SK-N-SH (cell line): ENCODE measurements around the gene BHMT. TPM values are rescaled to one million over a fixed set of nuclear protein-coding genes. Genes with fewer than 3 reads are reported as not detected.

Source experiments
- CTCF ChIA-PET: fragments of 300-600, 350-600 bp; formaldehyde crosslinking; extraction: SDS; loops from one replicate; lab custom pipeline; 2021; lab: Yijun Ruan, JAX
- POLR2A ChIA-PET: fragments of 350-600 bp; sonication (Branson Sonifier 250); formaldehyde crosslinking; extraction: SDS; loops from one replicate; lab custom pipeline; 2020; ENCODE audit warnings: antibody characterized with exemption, inconsistent platforms; lab: Yijun Ruan, JAX
- DNase-seq: peaks from one replicate; pipeline ENCODE4 v3.0.0; 2012
- H2AFZ ChIP-seq: fragments of 200-600 bp; sonication (generic); 2 replicates; pipeline ENCODE4 v1.8.1; 2016; ENCODE audit warnings: antibody characterized with exemption, mild to moderate bottlenecking, low read depth
- H3F3A ChIP-seq: fragments of 200-600 bp; sonication (generic); replicated peaks from 2 replicates; pipeline ENCODE3; 2016; ENCODE audit warnings: antibody characterized with exemption, mild to moderate bottlenecking; ENCODE audit not compliant: insufficient read depth
- H3K27ac ChIP-seq, 2 experiments: fragments of 200-500 bp in 1 of 2; fragments of 200-600 bp in 1 of 2; sonication (Bioruptor generic) in 1 of 2; sonication (generic), shearing (Covaris generic) in 1 of 2; 2 replicates each; pipeline versions ENCODE4 v1.5.1 to v1.6.1; 2014 to 2016; ENCODE audit warnings: low read depth in 2 of 2, inconsistent platforms in 1 of 2, low read length in 1 of 2, mild to moderate bottlenecking in 1 of 2, mixed read lengths in 1 of 2
- H3K27me3 ChIP-seq: fragments of 200-600 bp; sonication (generic), shearing (Covaris generic); 2 replicates; pipeline ENCODE4 v1.6.1; 2016; ENCODE audit warnings: mixed run types; ENCODE audit not compliant: insufficient read depth
- H3K36me3 ChIP-seq, 2 experiments: fragments of 200-500 bp in 1 of 2; fragments of 200-600 bp in 1 of 2; sonication (Bioruptor generic) in 1 of 2; sonication (generic) in 1 of 2; replicated peaks in 1 of 2; 2 replicates each; pipeline versions ENCODE3 to v1.5.1; 2014 to 2016; ENCODE audit warnings: low read length in 1 of 2, mild to moderate bottlenecking in 1 of 2; ENCODE audit not compliant: insufficient read depth in 2 of 2, control insufficient read depth in 1 of 2
- H3K4me1 ChIP-seq, 2 experiments: fragments of 200-500 bp in 1 of 2; fragments of 200-600 bp in 1 of 2; sonication (Bioruptor generic) in 1 of 2; sonication (generic), shearing (Covaris generic) in 1 of 2; 2 replicates each; pipeline versions ENCODE4 v1.5.1 to v1.6.1; 2014 to 2016; ENCODE audit warnings: low read depth in 1 of 2, low read length in 1 of 2, mixed run types in 1 of 2; ENCODE audit not compliant: insufficient read depth in 2 of 2, control insufficient read depth in 1 of 2
- H3K4me2 ChIP-seq: fragments of 200-600 bp; sonication (generic), shearing (Covaris generic); 2 replicates; pipeline ENCODE4 v1.6.1; 2017; ENCODE audit warnings: mixed run types
- H3K4me3 ChIP-seq, 2 experiments: fragments of 200-500 bp in 1 of 2; fragments of 200-600 bp in 1 of 2; sonication (Bioruptor generic) in 1 of 2; sonication (generic), shearing (Covaris generic) in 1 of 2; 2 replicates each; pipeline versions ENCODE4 v1.5.1 to v1.8.1; 2014 to 2016; ENCODE audit warnings: low read depth in 2 of 2, inconsistent platforms in 1 of 2, low read length in 1 of 2, mild to moderate bottlenecking in 1 of 2, mixed read lengths in 1 of 2, moderate library complexity in 1 of 2
- H3K79me2 ChIP-seq: fragments of 200-600 bp; sonication (generic); 2 replicates; pipeline ENCODE4 v1.8.1; 2017; ENCODE audit warnings: mild to moderate bottlenecking; ENCODE audit not compliant: insufficient read depth
- H3K9ac ChIP-seq: fragments of 200-600 bp; sonication (generic); 2 replicates; pipeline ENCODE4 v1.6.1; 2017; ENCODE audit warnings: mixed run types
- H3K9me2 ChIP-seq: fragments of 200-600 bp; sonication (generic); 2 replicates; pipeline ENCODE4 v1.6.1; 2017; ENCODE audit warnings: mixed run types
- H3K9me3 ChIP-seq: fragments of 200-600 bp; sonication (generic); 2 replicates; pipeline ENCODE4 v1.6.1; 2017; ENCODE audit warnings: mixed run types, mild to moderate bottlenecking, moderate library complexity
- H4K20me1 ChIP-seq: fragments of 200-600 bp; sonication (generic); 2 replicates; pipeline ENCODE4 v1.6.1; 2017; ENCODE audit warnings: mild to moderate bottlenecking, mixed run types; ENCODE audit not compliant: insufficient read depth
- ELF1 ChIP-seq: IDR thresholded peaks from 2 replicates; pipeline ENCODE4 v1.4.0; 2012
- EP300 ChIP-seq, 2 experiments: IDR thresholded peaks; 2 replicates each; pipeline versions ENCODE4 v1.4.0 to v1.6.1; 2012; ENCODE audit warnings: borderline replicate concordance in 1 of 2, low read depth in 1 of 2, low read length in 1 of 2
- EZH2phosphoT487 ChIP-seq: fragments of 200-600 bp; sonication (generic); IDR thresholded peaks from 2 replicates; pipeline ENCODE4 v1.6.1; 2017; ENCODE audit warnings: low read depth, mixed run types, mild to moderate bottlenecking, antibody characterized with exemption, moderate library complexity, borderline replicate concordance
- FOXJ3 ChIP-seq: sonication (generic); formaldehyde crosslinking; IDR thresholded peaks from 2 replicates; pipeline ENCODE4 v1.5.1; 2020; ENCODE audit warnings: mild to moderate bottlenecking, missing genetic modification reagents
- FOXM1 ChIP-seq: IDR thresholded peaks from 2 replicates; pipeline ENCODE4 v1.4.0; 2012; ENCODE audit warnings: low read depth, mild to moderate bottlenecking
- GABPA ChIP-seq: IDR thresholded peaks from 2 replicates; pipeline ENCODE4 v1.4.0; 2012; ENCODE audit warnings: low read depth, mild to moderate bottlenecking
- GATA2 ChIP-seq: sonication (generic); formaldehyde crosslinking; IDR thresholded peaks from 2 replicates; pipeline ENCODE4 v1.5.0; 2020; ENCODE audit warnings: mild to moderate bottlenecking, missing genetic modification reagents
- MEF2A ChIP-seq: IDR thresholded peaks from 2 replicates; pipeline ENCODE4 v1.4.0; 2012; ENCODE audit warnings: low read depth, borderline replicate concordance
- NFIC ChIP-seq: IDR thresholded peaks from 2 replicates; pipeline ENCODE4 v1.4.0; 2012; ENCODE audit warnings: borderline replicate concordance
- NRF1 ChIP-seq: IDR thresholded peaks from 2 replicates; pipeline ENCODE4 v1.6.1; 2012; ENCODE audit warnings: low read depth, mild to moderate bottlenecking, low read length
- POLR2AphosphoS5 ChIP-seq: IDR thresholded peaks from 2 replicates; pipeline ENCODE4 v1.6.1; 2012; ENCODE audit warnings: low read depth, low read length
- RCOR1 ChIP-seq: fragments of 150-350 bp; IDR thresholded peaks from 2 replicates; pipeline ENCODE4 v1.6.1; 2017; ENCODE audit warnings: antibody characterized with exemption, low read length
- RFX5 ChIP-seq: IDR thresholded peaks from 2 replicates; pipeline ENCODE4 v1.6.1; 2012; ENCODE audit warnings: mild to moderate bottlenecking, improper control_type of control experiment, low read length
- RXRA ChIP-seq: IDR thresholded peaks from 2 replicates; pipeline ENCODE4 v1.4.0; 2012; ENCODE audit warnings: low read depth, mild to moderate bottlenecking, borderline replicate concordance
- SMC3 ChIP-seq: IDR thresholded peaks from 2 replicates; pipeline ENCODE4 v1.6.1; 2012; ENCODE audit warnings: low read depth, low read length, improper control_type of control experiment
- TAF1 ChIP-seq: IDR thresholded peaks from 2 replicates; pipeline ENCODE4 v1.6.1; 2012; ENCODE audit warnings: low read depth, mild to moderate bottlenecking, low read length, moderate library complexity, borderline replicate concordance
- TEAD4 ChIP-seq: IDR thresholded peaks from 2 replicates; pipeline ENCODE4 v1.4.0; 2012; ENCODE audit warnings: mild to moderate bottlenecking, borderline replicate concordance; ENCODE audit not compliant: insufficient read depth
- polyA plus RNA-seq, 3 experiments: library from polyadenylated mRNA; depleted of rRNA; stranded (reverse); fragments of >200 nt; gene quantifications; 2 replicates each; pipeline ENCODE4 v1.2.3, GENCODE V29; 2012
- TF ChIP-seq, protein P1 (sequence below): IDR thresholded peaks from 2 replicates; pipeline ENCODE4 v1.4.0; 2012; ENCODE audit warnings: low read depth, borderline replicate concordance
- TF ChIP-seq, protein P2 (sequence below): fragments of 150-350 bp; IDR thresholded peaks from 2 replicates; pipeline ENCODE4 v1.6.1; 2017; ENCODE audit warnings: antibody characterized with exemption, low read length, low read depth, borderline replicate concordance
- TF ChIP-seq, protein P3 (sequence below): fragments of 150-350 bp; IDR thresholded peaks from 2 replicates; pipeline ENCODE4 v1.6.1; 2016; ENCODE audit warnings: mild to moderate bottlenecking, low read depth, low read length
- TF ChIP-seq, protein P4 (sequence below): fragments of 200-600 bp; sonication (generic); IDR thresholded peaks from 2 replicates; pipeline ENCODE4 v1.6.1; 2017; ENCODE audit warnings: antibody characterized with exemption, mild to moderate bottlenecking, moderate library complexity
- TF ChIP-seq, protein P5 (sequence below): IDR thresholded peaks from 2 replicates; pipeline ENCODE4; 2012

Gene BHMT
- polyA plus RNA-seq, 1 of the 3 experiments (the other 2 are of a cell fraction): not detected

DNA sequence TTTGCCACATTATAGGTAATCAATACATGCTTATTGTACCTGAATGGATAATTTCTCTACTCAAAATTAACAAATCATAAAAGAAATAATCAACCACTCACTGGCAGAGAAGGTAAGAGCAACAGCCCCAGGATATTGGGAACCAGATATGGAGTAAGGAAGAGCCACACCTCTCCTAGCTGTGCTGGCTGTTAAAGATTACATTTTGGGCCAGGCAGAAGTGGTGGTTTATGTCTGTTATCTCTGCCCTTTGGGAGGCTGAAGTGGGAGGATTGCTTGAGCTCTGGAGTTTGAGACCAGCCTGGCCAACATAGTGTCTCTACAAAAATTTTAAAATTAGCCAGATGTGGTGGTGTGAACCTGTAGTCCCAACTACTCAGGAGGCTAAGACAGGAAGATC, 56.4 kb downstream of the BHMT start:
- DNase-seq: no peak
- Histone ChIP-seq H3K9ac (no peak overlapping the region), H2AFZ (no peak overlapping the region), H3K4me1 (no peaks in the 10 kb centered on the region), H4K20me1 (no peaks in the 10 kb centered on the region), H3K27ac (no peak overlapping the region), H3F3A (no peaks in the 10 kb centered on the region), H3K36me3 (no peaks in the 10 kb centered on the region), H3K9me2 (no peaks in the 10 kb centered on the region), H3K27me3 (no peaks in the 10 kb centered on the region), H3K4me3 (no peak overlapping the region), H3K4me2 (no peak overlapping the region), H3K9me3 (no peaks in the 10 kb centered on the region), H3K79me2 (no peaks in the 10 kb centered on the region)
- CTCF ChIA-PET: interaction anchor here (1.1 to 1.6 kb wide), 3 partner anchors 35 to 296 kb away, joined by 3 to 5 read pairs (median 4); no protein-coding TSS in a partner anchor
- POLR2A ChIA-PET: no interaction called here
- TF ChIP-seq TAF1 (no peak), NRF1 (no peak), MEF2A (no peak), GATA2 (CRISPR knock-in tag) (no peak), RCOR1 (no peak), SMC3 (no peak), EP300 (IDR thresholded peaks at IDR 0.05; ENCODE audit: borderline replicate concordance in 1 of 2, low read depth in 1 of 2, low read length in 1 of 2) (no peak), POLR2AphosphoS5 (no peak), RXRA (no peak), NFIC (no peak), ELF1 (no peak), FOXM1 (no peak)
- TF ChIP-seq, protein P1, sequence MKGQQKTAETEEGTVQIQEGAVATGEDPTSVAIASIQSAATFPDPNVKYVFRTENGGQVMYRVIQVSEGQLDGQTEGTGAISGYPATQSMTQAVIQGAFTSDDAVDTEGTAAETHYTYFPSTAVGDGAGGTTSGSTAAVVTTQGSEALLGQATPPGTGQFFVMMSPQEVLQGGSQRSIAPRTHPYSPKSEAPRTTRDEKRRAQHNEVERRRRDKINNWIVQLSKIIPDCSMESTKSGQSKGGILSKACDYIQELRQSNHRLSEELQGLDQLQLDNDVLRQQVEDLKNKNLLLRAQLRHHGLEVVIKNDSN: no peak
- TF ChIP-seq, protein P2, sequence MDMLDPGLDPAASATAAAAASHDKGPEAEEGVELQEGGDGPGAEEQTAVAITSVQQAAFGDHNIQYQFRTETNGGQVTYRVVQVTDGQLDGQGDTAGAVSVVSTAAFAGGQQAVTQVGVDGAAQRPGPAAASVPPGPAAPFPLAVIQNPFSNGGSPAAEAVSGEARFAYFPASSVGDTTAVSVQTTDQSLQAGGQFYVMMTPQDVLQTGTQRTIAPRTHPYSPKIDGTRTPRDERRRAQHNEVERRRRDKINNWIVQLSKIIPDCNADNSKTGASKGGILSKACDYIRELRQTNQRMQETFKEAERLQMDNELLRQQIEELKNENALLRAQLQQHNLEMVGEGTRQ: no peak

DNA sequence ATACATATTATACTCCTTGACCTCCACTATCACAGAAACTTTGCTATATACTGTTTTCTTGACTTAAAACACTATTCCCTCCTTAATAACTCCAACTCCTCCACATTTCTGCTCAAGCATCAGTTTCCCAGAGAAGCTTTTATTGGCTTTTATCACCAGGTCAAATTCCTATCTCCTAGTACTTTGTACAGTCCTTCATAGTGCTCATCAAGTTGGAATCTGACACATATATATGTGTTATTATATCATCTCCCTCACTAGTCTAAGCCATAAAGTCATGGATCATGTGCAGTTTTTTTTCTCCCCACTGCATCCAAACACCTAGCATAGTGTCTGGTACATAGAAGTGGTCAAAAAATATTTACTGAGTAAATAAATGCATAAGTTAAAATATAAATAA, 59.1 kb downstream of the BHMT start:
- H3F3A ChIP-seq: no peaks in the 10 kb centered on the region
- H4K20me1 ChIP-seq: no peaks in the 10 kb centered on the region
- POLR2A ChIA-PET: no interaction called here
- H3K9me3 ChIP-seq: no peaks in the 10 kb centered on the region
- CTCF ChIA-PET: interaction anchor here (1.5 to 1.6 kb wide), 2 partner anchors 24 to 146 kb away, joined by 6 read pairs; no protein-coding TSS in a partner anchor
- H3K27me3 ChIP-seq: no peaks in the 10 kb centered on the region
- H3K36me3 ChIP-seq: no peaks in the 10 kb centered on the region
- no peak overlapping the region for H2AFZ ChIP-seq
- no peaks in the 10 kb centered on the region for H3K4me1 ChIP-seq
- no peaks in the 10 kb centered on the region for H3K9me2 ChIP-seq
- no peak for DNase-seq
- no peak overlapping the region for H3K4me3 ChIP-seq
- no peak overlapping the region for H3K4me2 ChIP-seq
- H3K9ac ChIP-seq: no peak overlapping the region
- no peaks in the 10 kb centered on the region for H3K79me2 ChIP-seq
- no peak overlapping the region for H3K27ac ChIP-seq
- TF ChIP-seq EZH2phosphoT487 (no peak), MEF2A (no peak), GABPA (no peak), RXRA (no peak), RFX5 (no peak), TEAD4 (no peak), FOXJ3 (CRISPR knock-in tag) (no peak), TAF1 (no peak), RCOR1 (no peak), ELF1 (no peak)
- TF ChIP-seq, protein P3, sequence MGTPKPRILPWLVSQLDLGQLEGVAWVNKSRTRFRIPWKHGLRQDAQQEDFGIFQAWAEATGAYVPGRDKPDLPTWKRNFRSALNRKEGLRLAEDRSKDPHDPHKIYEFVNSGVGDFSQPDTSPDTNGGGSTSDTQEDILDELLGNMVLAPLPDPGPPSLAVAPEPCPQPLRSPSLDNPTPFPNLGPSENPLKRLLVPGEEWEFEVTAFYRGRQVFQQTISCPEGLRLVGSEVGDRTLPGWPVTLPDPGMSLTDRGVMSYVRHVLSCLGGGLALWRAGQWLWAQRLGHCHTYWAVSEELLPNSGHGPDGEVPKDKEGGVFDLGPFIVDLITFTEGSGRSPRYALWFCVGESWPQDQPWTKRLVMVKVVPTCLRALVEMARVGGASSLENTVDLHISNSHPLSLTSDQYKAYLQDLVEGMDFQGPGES: no peak
- TF ChIP-seq, protein P4, sequence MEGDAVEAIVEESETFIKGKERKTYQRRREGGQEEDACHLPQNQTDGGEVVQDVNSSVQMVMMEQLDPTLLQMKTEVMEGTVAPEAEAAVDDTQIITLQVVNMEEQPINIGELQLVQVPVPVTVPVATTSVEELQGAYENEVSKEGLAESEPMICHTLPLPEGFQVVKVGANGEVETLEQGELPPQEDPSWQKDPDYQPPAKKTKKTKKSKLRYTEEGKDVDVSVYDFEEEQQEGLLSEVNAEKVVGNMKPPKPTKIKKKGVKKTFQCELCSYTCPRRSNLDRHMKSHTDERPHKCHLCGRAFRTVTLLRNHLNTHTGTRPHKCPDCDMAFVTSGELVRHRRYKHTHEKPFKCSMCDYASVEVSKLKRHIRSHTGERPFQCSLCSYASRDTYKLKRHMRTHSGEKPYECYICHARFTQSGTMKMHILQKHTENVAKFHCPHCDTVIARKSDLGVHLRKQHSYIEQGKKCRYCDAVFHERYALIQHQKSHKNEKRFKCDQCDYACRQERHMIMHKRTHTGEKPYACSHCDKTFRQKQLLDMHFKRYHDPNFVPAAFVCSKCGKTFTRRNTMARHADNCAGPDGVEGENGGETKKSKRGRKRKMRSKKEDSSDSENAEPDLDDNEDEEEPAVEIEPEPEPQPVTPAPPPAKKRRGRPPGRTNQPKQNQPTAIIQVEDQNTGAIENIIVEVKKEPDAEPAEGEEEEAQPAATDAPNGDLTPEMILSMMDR: no peak
- TF ChIP-seq, protein P5, sequence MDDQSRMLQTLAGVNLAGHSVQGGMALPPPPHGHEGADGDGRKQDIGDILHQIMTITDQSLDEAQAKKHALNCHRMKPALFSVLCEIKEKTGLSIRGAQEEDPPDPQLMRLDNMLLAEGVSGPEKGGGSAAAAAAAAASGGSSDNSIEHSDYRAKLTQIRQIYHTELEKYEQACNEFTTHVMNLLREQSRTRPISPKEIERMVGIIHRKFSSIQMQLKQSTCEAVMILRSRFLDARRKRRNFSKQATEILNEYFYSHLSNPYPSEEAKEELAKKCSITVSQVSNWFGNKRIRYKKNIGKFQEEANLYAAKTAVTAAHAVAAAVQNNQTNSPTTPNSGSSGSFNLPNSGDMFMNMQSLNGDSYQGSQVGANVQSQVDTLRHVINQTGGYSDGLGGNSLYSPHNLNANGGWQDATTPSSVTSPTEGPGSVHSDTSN: no peak
